ENCODE measurements around the gene SPTBN1. TPM values are rescaled to one million over a fixed set of nuclear protein-coding genes. Genes with fewer than 3 reads are reported as not detected.

Gene SPTBN1
- total and polyA plus RNA-seq, 2 of the 13 experiments (the other 11 are each of a cell fraction or from before 2014, with no cell fraction given), result 123 to 299 TPM

DNA sequence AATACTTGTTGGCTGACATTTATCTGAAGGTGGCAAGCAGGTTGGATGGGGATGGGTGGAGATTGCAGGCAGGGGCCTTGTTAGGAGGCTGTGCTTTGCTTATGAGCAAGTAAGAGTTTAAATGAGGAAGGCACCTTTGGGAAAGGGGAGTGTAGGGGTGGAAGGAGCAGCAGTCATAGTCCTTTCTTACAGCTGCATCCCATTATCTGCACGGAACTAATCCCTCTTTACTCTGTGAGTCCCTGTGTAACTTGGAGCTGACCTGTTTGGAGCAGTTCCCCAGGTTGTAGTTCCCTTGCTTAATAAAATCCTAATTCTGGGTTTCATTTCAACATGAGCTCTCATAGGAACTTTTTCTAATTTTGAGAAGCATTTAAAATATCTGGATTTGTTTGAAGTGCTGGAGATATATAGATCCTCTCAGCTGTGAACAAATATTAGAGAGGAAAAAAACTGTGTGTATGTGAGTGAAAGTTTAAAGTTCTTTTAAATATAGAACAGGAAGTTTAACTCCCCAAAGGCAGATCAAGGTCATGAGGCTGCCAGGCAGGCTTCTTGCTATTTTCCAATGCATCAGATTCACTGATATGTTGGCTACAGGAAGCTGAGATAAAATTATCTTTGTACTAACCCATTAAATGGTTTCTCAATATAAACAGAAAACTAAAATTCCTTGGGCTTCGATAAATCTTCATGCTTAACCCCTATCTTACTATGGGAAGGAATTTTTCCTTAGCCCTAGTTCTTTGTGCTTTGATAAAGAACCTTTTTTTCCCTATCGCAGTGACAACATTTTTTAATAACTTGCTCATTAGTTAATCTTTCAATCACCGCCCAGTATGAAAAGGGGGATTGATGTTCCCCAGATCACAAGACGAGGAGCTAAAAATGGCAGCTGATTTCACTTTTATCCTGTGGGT lies 162.8 kb downstream of the SPTBN1 start (continued):
- TF ChIP-seq, protein P1, sequence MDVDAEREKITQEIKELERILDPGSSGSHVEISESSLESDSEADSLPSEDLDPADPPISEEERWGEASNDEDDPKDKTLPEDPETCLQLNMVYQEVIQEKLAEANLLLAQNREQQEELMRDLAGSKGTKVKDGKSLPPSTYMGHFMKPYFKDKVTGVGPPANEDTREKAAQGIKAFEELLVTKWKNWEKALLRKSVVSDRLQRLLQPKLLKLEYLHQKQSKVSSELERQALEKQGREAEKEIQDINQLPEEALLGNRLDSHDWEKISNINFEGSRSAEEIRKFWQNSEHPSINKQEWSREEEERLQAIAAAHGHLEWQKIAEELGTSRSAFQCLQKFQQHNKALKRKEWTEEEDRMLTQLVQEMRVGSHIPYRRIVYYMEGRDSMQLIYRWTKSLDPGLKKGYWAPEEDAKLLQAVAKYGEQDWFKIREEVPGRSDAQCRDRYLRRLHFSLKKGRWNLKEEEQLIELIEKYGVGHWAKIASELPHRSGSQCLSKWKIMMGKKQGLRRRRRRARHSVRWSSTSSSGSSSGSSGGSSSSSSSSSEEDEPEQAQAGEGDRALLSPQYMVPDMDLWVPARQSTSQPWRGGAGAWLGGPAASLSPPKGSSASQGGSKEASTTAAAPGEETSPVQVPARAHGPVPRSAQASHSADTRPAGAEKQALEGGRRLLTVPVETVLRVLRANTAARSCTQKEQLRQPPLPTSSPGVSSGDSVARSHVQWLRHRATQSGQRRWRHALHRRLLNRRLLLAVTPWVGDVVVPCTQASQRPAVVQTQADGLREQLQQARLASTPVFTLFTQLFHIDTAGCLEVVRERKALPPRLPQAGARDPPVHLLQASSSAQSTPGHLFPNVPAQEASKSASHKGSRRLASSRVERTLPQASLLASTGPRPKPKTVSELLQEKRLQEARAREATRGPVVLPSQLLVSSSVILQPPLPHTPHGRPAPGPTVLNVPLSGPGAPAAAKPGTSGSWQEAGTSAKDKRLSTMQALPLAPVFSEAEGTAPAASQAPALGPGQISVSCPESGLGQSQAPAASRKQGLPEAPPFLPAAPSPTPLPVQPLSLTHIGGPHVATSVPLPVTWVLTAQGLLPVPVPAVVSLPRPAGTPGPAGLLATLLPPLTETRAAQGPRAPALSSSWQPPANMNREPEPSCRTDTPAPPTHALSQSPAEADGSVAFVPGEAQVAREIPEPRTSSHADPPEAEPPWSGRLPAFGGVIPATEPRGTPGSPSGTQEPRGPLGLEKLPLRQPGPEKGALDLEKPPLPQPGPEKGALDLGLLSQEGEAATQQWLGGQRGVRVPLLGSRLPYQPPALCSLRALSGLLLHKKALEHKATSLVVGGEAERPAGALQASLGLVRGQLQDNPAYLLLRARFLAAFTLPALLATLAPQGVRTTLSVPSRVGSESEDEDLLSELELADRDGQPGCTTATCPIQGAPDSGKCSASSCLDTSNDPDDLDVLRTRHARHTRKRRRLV (CRISPR knock-in tag; IDR thresholded peaks at IDR 0.05), result no peak
- TF ChIP-seq CCAR2 (optimal IDR thresholded peaks at IDR 0.05; ENCODE audit: low read depth, low read length), result no peak
- TF ChIP-seq ZNF446 (CRISPR knock-in tag; IDR thresholded peaks at IDR 0.05), result no peak
- TF ChIP-seq, protein P2, sequence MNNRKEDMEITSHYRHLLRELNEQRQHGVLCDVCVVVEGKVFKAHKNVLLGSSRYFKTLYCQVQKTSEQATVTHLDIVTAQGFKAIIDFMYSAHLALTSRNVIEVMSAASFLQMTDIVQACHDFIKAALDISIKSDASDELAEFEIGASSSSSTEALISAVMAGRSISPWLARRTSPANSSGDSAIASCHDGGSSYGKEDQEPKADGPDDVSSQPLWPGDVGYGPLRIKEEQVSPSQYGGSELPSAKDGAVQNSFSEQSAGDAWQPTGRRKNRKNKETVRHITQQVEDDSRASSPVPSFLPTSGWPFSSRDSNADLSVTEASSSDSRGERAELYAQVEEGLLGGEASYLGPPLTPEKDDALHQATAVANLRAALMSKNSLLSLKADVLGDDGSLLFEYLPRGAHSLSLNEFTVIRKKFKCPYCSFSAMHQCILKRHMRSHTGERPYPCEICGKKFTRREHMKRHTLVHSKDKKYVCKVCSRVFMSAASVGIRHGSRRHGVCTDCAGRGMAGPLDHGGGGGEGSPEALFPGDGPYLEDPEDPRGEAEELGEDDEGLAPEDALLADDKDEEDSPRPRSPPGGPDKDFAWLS (CRISPR knock-in tag; IDR thresholded peaks at IDR 0.05; ENCODE audit: borderline replicate concordance), result no peak
- no peak for TF ChIP-seq MEIS2 (CRISPR knock-in tag; IDR thresholded peaks at IDR 0.05)
- no peak for TF ChIP-seq ZNF768 (CRISPR knock-in tag; IDR thresholded peaks at IDR 0.05)
- no peak for TF ChIP-seq HNRNPK (IDR thresholded peaks at IDR 0.05; ENCODE audit: low read depth, low read length, poor library complexity, severe bottlenecking)
- TF ChIP-seq ZSCAN30 (CRISPR knock-in tag; IDR thresholded peaks at IDR 0.05), result no peak
- no peak for TF ChIP-seq PAWR (CRISPR knock-in tag; IDR thresholded peaks at IDR 0.05; ENCODE audit: borderline replicate concordance)
- TF ChIP-seq, protein P3, sequence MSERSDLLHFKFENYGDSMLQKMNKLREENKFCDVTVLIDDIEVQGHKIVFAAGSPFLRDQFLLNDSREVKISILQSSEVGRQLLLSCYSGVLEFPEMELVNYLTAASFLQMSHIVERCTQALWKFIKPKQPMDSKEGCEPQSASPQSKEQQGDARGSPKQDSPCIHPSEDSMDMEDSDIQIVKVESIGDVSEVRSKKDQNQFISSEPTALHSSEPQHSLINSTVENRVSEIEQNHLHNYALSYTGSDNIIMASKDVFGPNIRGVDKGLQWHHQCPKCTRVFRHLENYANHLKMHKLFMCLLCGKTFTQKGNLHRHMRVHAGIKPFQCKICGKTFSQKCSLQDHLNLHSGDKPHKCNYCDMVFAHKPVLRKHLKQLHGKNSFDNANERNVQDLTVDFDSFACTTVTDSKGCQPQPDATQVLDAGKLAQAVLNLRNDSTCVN (CRISPR knock-in tag; IDR thresholded peaks at IDR 0.05; ENCODE audit: borderline replicate concordance), result no peak
- TF ChIP-seq, protein P4, sequence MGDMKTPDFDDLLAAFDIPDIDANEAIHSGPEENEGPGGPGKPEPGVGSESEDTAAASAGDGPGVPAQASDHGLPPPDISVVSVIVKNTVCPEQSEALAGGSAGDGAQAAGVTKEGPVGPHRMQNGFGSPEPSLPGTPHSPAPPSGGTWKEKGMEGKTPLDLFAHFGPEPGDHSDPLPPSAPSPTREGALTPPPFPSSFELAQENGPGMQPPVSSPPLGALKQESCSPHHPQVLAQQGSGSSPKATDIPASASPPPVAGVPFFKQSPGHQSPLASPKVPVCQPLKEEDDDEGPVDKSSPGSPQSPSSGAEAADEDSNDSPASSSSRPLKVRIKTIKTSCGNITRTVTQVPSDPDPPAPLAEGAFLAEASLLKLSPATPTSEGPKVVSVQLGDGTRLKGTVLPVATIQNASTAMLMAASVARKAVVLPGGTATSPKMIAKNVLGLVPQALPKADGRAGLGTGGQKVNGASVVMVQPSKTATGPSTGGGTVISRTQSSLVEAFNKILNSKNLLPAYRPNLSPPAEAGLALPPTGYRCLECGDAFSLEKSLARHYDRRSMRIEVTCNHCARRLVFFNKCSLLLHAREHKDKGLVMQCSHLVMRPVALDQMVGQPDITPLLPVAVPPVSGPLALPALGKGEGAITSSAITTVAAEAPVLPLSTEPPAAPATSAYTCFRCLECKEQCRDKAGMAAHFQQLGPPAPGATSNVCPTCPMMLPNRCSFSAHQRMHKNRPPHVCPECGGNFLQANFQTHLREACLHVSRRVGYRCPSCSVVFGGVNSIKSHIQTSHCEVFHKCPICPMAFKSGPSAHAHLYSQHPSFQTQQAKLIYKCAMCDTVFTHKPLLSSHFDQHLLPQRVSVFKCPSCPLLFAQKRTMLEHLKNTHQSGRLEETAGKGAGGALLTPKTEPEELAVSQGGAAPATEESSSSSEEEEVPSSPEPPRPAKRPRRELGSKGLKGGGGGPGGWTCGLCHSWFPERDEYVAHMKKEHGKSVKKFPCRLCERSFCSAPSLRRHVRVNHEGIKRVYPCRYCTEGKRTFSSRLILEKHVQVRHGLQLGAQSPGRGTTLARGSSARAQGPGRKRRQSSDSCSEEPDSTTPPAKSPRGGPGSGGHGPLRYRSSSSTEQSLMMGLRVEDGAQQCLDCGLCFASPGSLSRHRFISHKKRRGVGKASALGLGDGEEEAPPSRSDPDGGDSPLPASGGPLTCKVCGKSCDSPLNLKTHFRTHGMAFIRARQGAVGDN (CRISPR knock-in tag; IDR thresholded peaks at IDR 0.05), result no peak
- TF ChIP-seq, protein P5, sequence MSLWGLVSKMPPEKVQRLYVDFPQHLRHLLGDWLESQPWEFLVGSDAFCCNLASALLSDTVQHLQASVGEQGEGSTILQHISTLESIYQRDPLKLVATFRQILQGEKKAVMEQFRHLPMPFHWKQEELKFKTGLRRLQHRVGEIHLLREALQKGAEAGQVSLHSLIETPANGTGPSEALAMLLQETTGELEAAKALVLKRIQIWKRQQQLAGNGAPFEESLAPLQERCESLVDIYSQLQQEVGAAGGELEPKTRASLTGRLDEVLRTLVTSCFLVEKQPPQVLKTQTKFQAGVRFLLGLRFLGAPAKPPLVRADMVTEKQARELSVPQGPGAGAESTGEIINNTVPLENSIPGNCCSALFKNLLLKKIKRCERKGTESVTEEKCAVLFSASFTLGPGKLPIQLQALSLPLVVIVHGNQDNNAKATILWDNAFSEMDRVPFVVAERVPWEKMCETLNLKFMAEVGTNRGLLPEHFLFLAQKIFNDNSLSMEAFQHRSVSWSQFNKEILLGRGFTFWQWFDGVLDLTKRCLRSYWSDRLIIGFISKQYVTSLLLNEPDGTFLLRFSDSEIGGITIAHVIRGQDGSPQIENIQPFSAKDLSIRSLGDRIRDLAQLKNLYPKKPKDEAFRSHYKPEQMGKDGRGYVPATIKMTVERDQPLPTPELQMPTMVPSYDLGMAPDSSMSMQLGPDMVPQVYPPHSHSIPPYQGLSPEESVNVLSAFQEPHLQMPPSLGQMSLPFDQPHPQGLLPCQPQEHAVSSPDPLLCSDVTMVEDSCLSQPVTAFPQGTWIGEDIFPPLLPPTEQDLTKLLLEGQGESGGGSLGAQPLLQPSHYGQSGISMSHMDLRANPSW (CRISPR knock-in tag; IDR thresholded peaks at IDR 0.05; ENCODE audit: borderline replicate concordance), result no peak
